K562 (cell line): Measurements from ENCODE around the gene FUCA1. TPM values are rescaled to one million over a fixed set of nuclear protein-coding genes. Genes with fewer than 3 reads are reported as not detected.
A peak's percentile ranks its signal among the peaks of the same experiment; 100 is the strongest.

ENCODE experiments used
- BRCA1 ChIP-seq, 2 experiments: fragments of 450-650 bp in 1 of 2; sonication (generic) in 1 of 2; formaldehyde crosslinking in 1 of 2; IDR thresholded peaks; 2 replicates each; pipeline versions ENCODE4 v1.5.0 to v1.6.1; 2017 to 2020; ENCODE audit warnings: mild to moderate bottlenecking in 1 of 2, missing genetic modification reagents in 1 of 2
- CBFA2T3 ChIP-seq: fragments of 450-650 bp; IDR thresholded peaks from 2 replicates; pipeline ENCODE4 v1.6.1; 2017
- CBX1 ChIP-seq: sonication (generic); IDR thresholded peaks from 2 replicates; pipeline ENCODE4 v1.6.1; 2016; ENCODE audit warnings: antibody characterized with exemption, low read depth, mild to moderate bottlenecking
- DPF2 ChIP-seq: fragments of 450-650 bp; IDR thresholded peaks from 2 replicates; pipeline ENCODE4 v1.6.1; 2016
- GATA2 ChIP-seq: sonication (generic); formaldehyde crosslinking; IDR thresholded peaks from 2 replicates; pipeline ENCODE4 v1.4.0; 2020; ENCODE audit warnings: mild to moderate bottlenecking, missing genetic modification reagents
- HDAC1 ChIP-seq, 2 experiments: fragments of 450-650 bp; IDR thresholded peaks; 2 replicates each; pipeline ENCODE4 v1.6.1; 2016 to 2017; ENCODE audit warnings: inconsistent platforms in 1 of 2, mild to moderate bottlenecking in 1 of 2, moderate library complexity in 1 of 2
- HLTF ChIP-seq: fragments of 450-650 bp; IDR thresholded peaks from 2 replicates; pipeline ENCODE4 v1.6.1; 2016
- HMGN3 ChIP-seq: IDR thresholded peaks from 2 replicates; pipeline ENCODE4 v1.6.1; 2011; ENCODE audit warnings: borderline replicate concordance, low read depth, mild to moderate bottlenecking, mixed read lengths, low read length; ENCODE audit not compliant: insufficient read length; ENCODE audit errors: extremely low read depth
- IRF2 ChIP-seq: sonication (generic); formaldehyde crosslinking; IDR thresholded peaks from 2 replicates; pipeline ENCODE4 v1.8.1; 2022; ENCODE audit warnings: mild to moderate bottlenecking, missing genetic modification reagents
- KAT8 ChIP-seq: fragments of 450-650 bp; IDR thresholded peaks from 2 replicates; pipeline ENCODE4 v1.6.1; 2016; ENCODE audit warnings: low read depth, mild to moderate bottlenecking
- MXI1 ChIP-seq: IDR thresholded peaks from 2 replicates; pipeline ENCODE4 v1.6.1; 2011; ENCODE audit warnings: low read depth, mild to moderate bottlenecking, improper control_type of control experiment, low read length
- NBN ChIP-seq: fragments of 450-650 bp; IDR thresholded peaks from 2 replicates; pipeline ENCODE4 v1.6.1; 2016; ENCODE audit warnings: low read depth, mild to moderate bottlenecking
- NCOA1 ChIP-seq: fragments of 450-650 bp; IDR thresholded peaks from 2 replicates; pipeline ENCODE4 v1.6.1; 2016; ENCODE audit warnings: low read depth
- NCOR1 ChIP-seq: fragments of 450-650 bp; IDR thresholded peaks from 2 replicates; pipeline ENCODE4 v1.6.1; 2016; ENCODE audit warnings: mild to moderate bottlenecking, moderate library complexity
- NFRKB ChIP-seq: fragments of 450-650 bp; IDR thresholded peaks from 2 replicates; pipeline ENCODE4 v1.6.1; 2016; ENCODE audit warnings: low read depth
- PCBP1 ChIP-seq: fragments of 200-400 bp; formaldehyde crosslinking; IDR thresholded peaks from 2 replicates; pipeline ENCODE4 v1.6.1; 2018; ENCODE audit warnings: mild to moderate bottlenecking, low read depth, low read length; ENCODE audit not compliant: poor library complexity, severe bottlenecking
- PCBP2 ChIP-seq: fragments of 200-400 bp; formaldehyde crosslinking; IDR thresholded peaks from 2 replicates; pipeline ENCODE4 v1.6.1; 2018; ENCODE audit warnings: low read length, low read depth, mild to moderate bottlenecking, moderate library complexity; ENCODE audit not compliant: poor library complexity, severe bottlenecking
- RCOR1 ChIP-seq, 2 experiments: IDR thresholded peaks; 2 replicates each; pipeline ENCODE4 v1.6.1; 2012; ENCODE audit warnings: low read depth in 2 of 2, low read length in 2 of 2, borderline replicate concordance in 1 of 2, improper control_type of control experiment in 1 of 2
- SMAD2 ChIP-seq: fragments of 150-350 bp; IDR thresholded peaks from 2 replicates; pipeline ENCODE4 v1.6.1; 2014; ENCODE audit warnings: low read depth, mild to moderate bottlenecking, low read length
- SNRNP70 ChIP-seq: fragments of 200-400 bp; formaldehyde crosslinking; optimal IDR thresholded peaks from 2 replicates; pipeline ENCODE3; 2017; ENCODE audit warnings: low read depth, low read length
- SP2 ChIP-seq: IDR thresholded peaks from 2 replicates; pipeline ENCODE4 v1.6.1; 2011; ENCODE audit warnings: mild to moderate bottlenecking, low read depth, low read length, moderate library complexity; ENCODE audit not compliant: poor library complexity, severe bottlenecking; ENCODE audit errors: extremely low read depth
- TOE1 ChIP-seq, 2 experiments: fragments of 450-650 bp in 1 of 2; sonication (generic) in 1 of 2; formaldehyde crosslinking in 1 of 2; IDR thresholded peaks; 2 replicates each; pipeline versions ENCODE4 v1.7.1 to v1.8.0; 2016 to 2022; ENCODE audit warnings: borderline replicate concordance in 2 of 2, mild to moderate bottlenecking in 2 of 2, antibody characterized with exemption in 1 of 2, inconsistent platforms in 1 of 2, low read depth in 1 of 2, missing genetic modification reagents in 1 of 2, moderate library complexity in 1 of 2
- XRCC5 ChIP-seq: fragments of 200-400 bp; formaldehyde crosslinking; IDR thresholded peaks from 2 replicates; pipeline ENCODE4 v1.6.1; 2017; ENCODE audit warnings: low read depth, mild to moderate bottlenecking, low read length
- ZBTB1 ChIP-seq: sonication (generic); formaldehyde crosslinking; IDR thresholded peaks from 2 replicates; pipeline ENCODE4 v1.8.1; 2023; ENCODE audit warnings: missing genetic modification reagents, low read depth, mild to moderate bottlenecking, borderline replicate concordance
- ZNF23 ChIP-seq: fragments of 250-450 bp; sonication (Bioruptor Pico); IDR thresholded peaks from 2 replicates; pipeline ENCODE4 v1.4.0; 2020; ENCODE audit warnings: mild to moderate bottlenecking
- polyA plus RNA-seq, 8 experiments: library from polyadenylated mRNA; depleted of rRNA in 4 of 8; stranded (reverse) in 5 of 8; unstranded in 3 of 8; fragments of >200 nt; fragmentation: Nextera tagmentation in 2 of 8; fragmentation: Illumina TruSeq in 1 of 8; extraction: Ambion mirVana in 2 of 8; extraction: Trizol in 1 of 8; gene quantifications; 2 replicates each; pipeline versions ENCODE4 v1.2.1 to v1.2.3, GENCODE V29; 2011 to 2014; ENCODE audit warnings: inconsistent platforms in 1 of 8, missing spikeins in 1 of 8
- total RNA-seq, 7 experiments: library from RNA; depleted of rRNA in 6 of 7; stranded (reverse); fragments of >200 nt in 6 of 7; fragmentation: Illumina TruSeq in 2 of 7; extraction: Trizol in 2 of 7; gene quantifications; 2 replicates each; pipeline versions ENCODE4 v1.2.1 to v1.2.3, GENCODE V29; 2011 to 2021; ENCODE audit warnings: low replicate concordance in 1 of 7
- TF ChIP-seq, protein P1 (sequence below): fragments of 250-450 bp; sonication (Bioruptor Pico); IDR thresholded peaks from 2 replicates; pipeline ENCODE4 v1.5.0; 2022; ENCODE audit warnings: mild to moderate bottlenecking
- TF ChIP-seq, protein P2 (sequence below): fragments of 250-450 bp; sonication (Bioruptor Pico); IDR thresholded peaks from 2 replicates; pipeline ENCODE4 v1.8.0; 2021; ENCODE audit warnings: mild to moderate bottlenecking, moderate library complexity

The FUCA1 gene
- total and polyA plus RNA-seq, 9 of the 15 experiments (the other 6 are each of a cell fraction or from before 2014, with no cell fraction given) = 7.0 to 20.5 (median 13.5) TPM

DNA sequence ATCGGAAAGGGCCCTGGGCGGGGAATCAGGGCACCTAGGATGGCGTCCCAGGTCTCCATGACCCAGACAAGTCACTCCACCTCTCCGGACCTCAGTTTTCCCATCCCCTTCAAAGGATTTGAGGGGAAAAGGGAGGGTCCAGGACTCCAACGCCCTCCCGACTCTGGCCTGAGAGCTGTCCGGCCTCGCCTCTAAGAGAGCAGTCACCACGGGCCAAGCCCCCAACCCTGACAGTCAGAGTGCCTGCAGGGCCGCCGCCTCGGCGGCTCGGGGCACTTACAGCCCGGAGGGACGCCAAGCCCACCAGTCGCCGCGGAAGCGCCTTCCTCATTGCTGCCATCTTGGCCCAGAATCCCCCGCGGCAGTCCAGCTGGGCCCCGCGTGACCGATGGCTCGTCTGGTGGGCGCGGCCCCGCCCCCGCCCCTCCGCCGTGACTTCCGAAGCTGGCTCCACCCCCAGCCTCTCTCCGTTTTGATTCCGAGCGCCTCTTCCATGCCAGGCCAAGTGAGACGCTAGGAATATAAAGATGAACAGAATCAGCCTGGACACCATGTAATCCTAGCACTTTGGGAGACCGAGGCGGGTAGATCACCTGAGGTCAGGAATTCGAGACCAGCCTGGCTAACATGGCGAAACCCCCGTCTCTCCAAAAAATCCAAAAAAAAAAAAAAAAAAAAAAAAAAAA is 42.9 kb downstream of the FUCA1 start, which contains the start of gene HMGCL (continued):
- TF ChIP-seq, protein P1, sequence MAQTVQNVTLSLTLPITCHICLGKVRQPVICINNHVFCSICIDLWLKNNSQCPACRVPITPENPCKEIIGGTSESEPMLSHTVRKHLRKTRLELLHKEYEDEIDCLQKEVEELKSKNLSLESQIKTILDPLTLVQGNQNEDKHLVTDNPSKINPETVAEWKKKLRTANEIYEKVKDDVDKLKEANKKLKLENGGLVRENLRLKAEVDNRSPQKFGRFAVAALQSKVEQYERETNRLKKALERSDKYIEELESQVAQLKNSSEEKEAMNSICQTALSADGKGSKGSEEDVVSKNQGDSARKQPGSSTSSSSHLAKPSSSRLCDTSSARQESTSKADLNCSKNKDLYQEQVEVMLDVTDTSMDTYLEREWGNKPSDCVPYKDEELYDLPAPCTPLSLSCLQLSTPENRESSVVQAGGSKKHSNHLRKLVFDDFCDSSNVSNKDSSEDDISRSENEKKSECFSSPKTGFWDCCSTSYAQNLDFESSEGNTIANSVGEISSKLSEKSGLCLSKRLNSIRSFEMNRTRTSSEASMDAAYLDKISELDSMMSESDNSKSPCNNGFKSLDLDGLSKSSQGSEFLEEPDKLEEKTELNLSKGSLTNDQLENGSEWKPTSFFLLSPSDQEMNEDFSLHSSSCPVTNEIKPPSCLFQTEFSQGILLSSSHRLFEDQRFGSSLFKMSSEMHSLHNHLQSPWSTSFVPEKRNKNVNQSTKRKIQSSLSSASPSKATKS (CRISPR knock-in tag) = no peak
- TF ChIP-seq MXI1 (no peak), SP2 (no peak), IRF2 (CRISPR knock-in tag) (no peak), HDAC1 (IDR thresholded peaks at IDR 0.05) (peak in 1 of 2 experiments; percentile 91; a peak in 2 of 4 replicates), NCOR1 (no peak; the same call in 1 of the 2 replicates), HLTF (peak; percentile 15; the same call in 1 of the 2 replicates), ZBTB1 (CRISPR knock-in tag) (no peak), PCBP2 (no peak), BRCA1 (IDR thresholded peaks at IDR 0.05) (no peak), BRCA1 (CRISPR knock-in tag; IDR thresholded peaks at IDR 0.05) (no peak), GATA2 (CRISPR knock-in tag) (no peak), NBN (no peak), SMAD2 (no peak), KAT8 (peak; percentile 51; the same call in 1 of the 2 replicates), ZNF23 (CRISPR knock-in tag) (no peak), XRCC5 (no peak), CBFA2T3 (peak; percentile 28), SNRNP70 (no peak), NCOA1 (no peak), PCBP1 (no peak), RCOR1 (IDR thresholded peaks at IDR 0.05; ENCODE audit: borderline replicate concordance in 1 of 2, low read depth in 2 of 2, low read length in 2 of 2) (no peak; a peak in 1 of 4 replicates), TOE1 (IDR thresholded peaks at IDR 0.05; ENCODE audit: borderline replicate concordance) (peak; percentile 89; the same call in 1 of the 2 replicates), TOE1 (CRISPR knock-in tag; IDR thresholded peaks at IDR 0.05; ENCODE audit: borderline replicate concordance, low read depth) (no peak), HMGN3 (peak; percentile 96), DPF2 (no peak; the same call in 1 of the 2 replicates), NFRKB (peak; percentile 90), CBX1 (peak; percentile 81; the same call in 1 of the 2 replicates)
- TF ChIP-seq, protein P2, sequence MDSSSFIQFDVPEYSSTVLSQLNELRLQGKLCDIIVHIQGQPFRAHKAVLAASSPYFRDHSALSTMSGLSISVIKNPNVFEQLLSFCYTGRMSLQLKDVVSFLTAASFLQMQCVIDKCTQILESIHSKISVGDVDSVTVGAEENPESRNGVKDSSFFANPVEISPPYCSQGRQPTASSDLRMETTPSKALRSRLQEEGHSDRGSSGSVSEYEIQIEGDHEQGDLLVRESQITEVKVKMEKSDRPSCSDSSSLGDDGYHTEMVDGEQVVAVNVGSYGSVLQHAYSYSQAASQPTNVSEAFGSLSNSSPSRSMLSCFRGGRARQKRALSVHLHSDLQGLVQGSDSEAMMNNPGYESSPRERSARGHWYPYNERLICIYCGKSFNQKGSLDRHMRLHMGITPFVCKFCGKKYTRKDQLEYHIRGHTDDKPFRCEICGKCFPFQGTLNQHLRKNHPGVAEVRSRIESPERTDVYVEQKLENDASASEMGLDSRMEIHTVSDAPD (CRISPR knock-in tag) = no peak
